Tibial nerve (tissue), 4 donors: ENCODE data around the gene ICA1.

Experiments
- EP300 ChIP-seq, 2 donors: sonication (generic); formaldehyde crosslinking; IDR thresholded peaks; one replicate each; pipeline ENCODE4 v1.6.1; 2017; ENCODE audit warnings: antibody characterized with exemption in 2 of 2, mild to moderate bottlenecking in 1 of 2
- POLR2A ChIP-seq, 2 donors: fragments of 450-650 bp; IDR thresholded peaks; one replicate each; pipeline ENCODE4 v1.6.1; 2017; ENCODE audit warnings: antibody characterized with exemption in 2 of 2, mild to moderate bottlenecking in 2 of 2, moderate library complexity in 2 of 2
- TF ChIP-seq, protein P1 (sequence below), 5 experiments: fragments of 200-600 bp in 3 of 5; fragments of 450-650 bp in 2 of 5; sonication (generic) in 3 of 5; IDR thresholded peaks; one replicate each; pipeline ENCODE4 v1.5.1; 2016 to 2019; ENCODE audit warnings: antibody characterized with exemption in 5 of 5, mild to moderate bottlenecking in 3 of 5, moderate library complexity in 2 of 5

GRCh38 chr7:8209353-8209752 lies 52.6 kb downstream of the ICA1 start:
- TF ChIP-seq, protein P1, sequence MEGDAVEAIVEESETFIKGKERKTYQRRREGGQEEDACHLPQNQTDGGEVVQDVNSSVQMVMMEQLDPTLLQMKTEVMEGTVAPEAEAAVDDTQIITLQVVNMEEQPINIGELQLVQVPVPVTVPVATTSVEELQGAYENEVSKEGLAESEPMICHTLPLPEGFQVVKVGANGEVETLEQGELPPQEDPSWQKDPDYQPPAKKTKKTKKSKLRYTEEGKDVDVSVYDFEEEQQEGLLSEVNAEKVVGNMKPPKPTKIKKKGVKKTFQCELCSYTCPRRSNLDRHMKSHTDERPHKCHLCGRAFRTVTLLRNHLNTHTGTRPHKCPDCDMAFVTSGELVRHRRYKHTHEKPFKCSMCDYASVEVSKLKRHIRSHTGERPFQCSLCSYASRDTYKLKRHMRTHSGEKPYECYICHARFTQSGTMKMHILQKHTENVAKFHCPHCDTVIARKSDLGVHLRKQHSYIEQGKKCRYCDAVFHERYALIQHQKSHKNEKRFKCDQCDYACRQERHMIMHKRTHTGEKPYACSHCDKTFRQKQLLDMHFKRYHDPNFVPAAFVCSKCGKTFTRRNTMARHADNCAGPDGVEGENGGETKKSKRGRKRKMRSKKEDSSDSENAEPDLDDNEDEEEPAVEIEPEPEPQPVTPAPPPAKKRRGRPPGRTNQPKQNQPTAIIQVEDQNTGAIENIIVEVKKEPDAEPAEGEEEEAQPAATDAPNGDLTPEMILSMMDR (IDR thresholded peaks at IDR 0.05), result no peak
- TF ChIP-seq POLR2A (IDR thresholded peaks at IDR 0.05) (no peak), EP300 (IDR thresholded peaks at IDR 0.05) (no peak)
